H9 (cell line): ENCODE measurements around the gene NEGR1. TPM values are rescaled to one million over a fixed set of nuclear protein-coding genes. Genes with fewer than 3 reads are reported as not detected.

ENCODE experiments used
- DNase-seq: peaks from one replicate; pipeline ENCODE4 v3.0.0-alpha.2; 2017
- H2AFZ ChIP-seq: one replicate; pipeline ENCODE4 v1.6.1; 2013; ENCODE audit warnings: mild to moderate bottlenecking, low read length, control low read depth, moderate library complexity
- H2AK5ac ChIP-seq: 2 replicates; pipeline ENCODE4 v1.6.1; 2013; ENCODE audit warnings: low read length, control low read depth, mixed read lengths; ENCODE audit not compliant: insufficient read length
- H2BK120ac ChIP-seq: one replicate; pipeline ENCODE4 v1.6.1; 2013; ENCODE audit warnings: low read depth, mild to moderate bottlenecking, low read length, control low read depth, inconsistent platforms; ENCODE audit not compliant: poor library complexity, severe bottlenecking
- H2BK12ac ChIP-seq: 2 replicates; pipeline ENCODE4 v1.6.1; 2013; ENCODE audit warnings: low read length, control low read depth, mixed read lengths, low read depth; ENCODE audit not compliant: insufficient read length
- H2BK15ac ChIP-seq: 2 replicates; pipeline ENCODE4 v1.6.1; 2013; ENCODE audit warnings: low read depth, low read length, control low read depth
- H2BK20ac ChIP-seq: one replicate; pipeline ENCODE4 v1.6.1; 2013; ENCODE audit warnings: low read depth, mild to moderate bottlenecking, low read length, control low read depth, inconsistent platforms; ENCODE audit not compliant: poor library complexity, severe bottlenecking
- H2BK5ac ChIP-seq: 2 replicates; pipeline ENCODE4 v1.6.1; 2013; ENCODE audit warnings: low read length, control low read depth, mixed read lengths; ENCODE audit not compliant: insufficient read length
- H3K14ac ChIP-seq: 2 replicates; pipeline ENCODE4 v1.6.1; 2013; ENCODE audit warnings: low read length, control low read depth; ENCODE audit not compliant: insufficient read depth
- H3K18ac ChIP-seq: 2 replicates; pipeline ENCODE4 v1.6.1; 2013; ENCODE audit warnings: low read depth, mild to moderate bottlenecking, mixed read lengths, low read length, control low read depth; ENCODE audit not compliant: insufficient read length
- H3K23ac ChIP-seq: 2 replicates; pipeline ENCODE4 v1.6.1; 2013; ENCODE audit warnings: low read length, control low read depth, mixed read lengths, low read depth; ENCODE audit not compliant: insufficient read length
- H3K23me2 ChIP-seq: 2 replicates; pipeline ENCODE4 v1.6.1; 2013; ENCODE audit warnings: low read depth, mild to moderate bottlenecking, mixed read lengths, low read length, control low read depth; ENCODE audit not compliant: insufficient read length, poor library complexity, severe bottlenecking
- H3K27ac ChIP-seq: 2 replicates; pipeline ENCODE4 v1.5.1; 2013; ENCODE audit warnings: low read length, control low read depth, mixed read lengths, low read depth; ENCODE audit not compliant: insufficient read length
- H3K27me3 ChIP-seq: 2 replicates; pipeline ENCODE4 v1.6.1; 2013; ENCODE audit warnings: low read length, control low read depth, inconsistent platforms; ENCODE audit not compliant: insufficient read depth
- H3K4ac ChIP-seq: 2 replicates; pipeline ENCODE4 v1.6.1; 2013; ENCODE audit warnings: low read depth, mild to moderate bottlenecking, control low read depth, inconsistent platforms, low read length, moderate library complexity
- H3K4me1 ChIP-seq: 2 replicates; pipeline ENCODE4 v1.6.1; 2013; ENCODE audit warnings: low read length, control low read depth, inconsistent platforms; ENCODE audit not compliant: insufficient read depth
- H3K4me2 ChIP-seq: 2 replicates; pipeline ENCODE4 v1.6.1; 2013; ENCODE audit warnings: low read length, control low read depth, mixed read lengths; ENCODE audit not compliant: insufficient read length, insufficient read depth
- H3K56ac ChIP-seq: 2 replicates; pipeline ENCODE4 v1.6.1; 2013; ENCODE audit warnings: low read depth, mild to moderate bottlenecking, mixed read lengths, low read length, control low read depth; ENCODE audit not compliant: insufficient read length
- H3K79me1 ChIP-seq: 2 replicates; pipeline ENCODE4 v1.6.1; 2013; ENCODE audit warnings: low read depth, mild to moderate bottlenecking, moderate library complexity, low read length, control low read depth, inconsistent platforms; ENCODE audit not compliant: insufficient read depth, poor library complexity, severe bottlenecking
- H3K79me2 ChIP-seq: 2 replicates; pipeline ENCODE4 v1.6.1; 2013; ENCODE audit warnings: low read length, control low read depth, inconsistent platforms; ENCODE audit not compliant: insufficient read depth
- H3K9ac ChIP-seq: 2 replicates; pipeline ENCODE4 v1.6.1; 2013; ENCODE audit warnings: low read length, control low read depth, mixed read lengths; ENCODE audit not compliant: insufficient read length; ENCODE audit errors: extremely low read depth
- H3K9me3 ChIP-seq: one replicate; pipeline ENCODE4 v1.6.1; 2013; ENCODE audit warnings: low read depth, low read length, inconsistent platforms; ENCODE audit not compliant: control insufficient read depth
- H3T11ph ChIP-seq: one replicate; pipeline ENCODE4 v1.6.1; 2013; ENCODE audit warnings: mild to moderate bottlenecking, low read length, control low read depth, inconsistent platforms
- H4K20me1 ChIP-seq: one replicate; pipeline ENCODE4 v1.6.1; 2013; ENCODE audit not compliant: control insufficient read depth, insufficient read length, insufficient read depth
- H4K5ac ChIP-seq: 2 replicates; pipeline ENCODE4 v1.6.1; 2013; ENCODE audit warnings: low read depth, mild to moderate bottlenecking, mixed read lengths, low read length, control low read depth; ENCODE audit not compliant: insufficient read length
- H4K8ac ChIP-seq: replicated peaks from 2 replicates; pipeline ENCODE4 v1.6.1; 2013; ENCODE audit warnings: low read length, control low read depth, mixed read lengths, low read depth; ENCODE audit not compliant: insufficient read length
- H4K91ac ChIP-seq: 2 replicates; pipeline ENCODE4 v1.6.1; 2013; ENCODE audit warnings: low read depth, mild to moderate bottlenecking, moderate library complexity, mixed read lengths, low read length, control low read depth; ENCODE audit not compliant: insufficient read length
- H3K27ac Mint-ChIP-seq, 3 experiments: 2 replicates in 2 of 3; 3 replicates in 1 of 3; pipeline ENCODE4 v1.8.0; 2020 to 2021; ENCODE audit warnings: mixed read lengths in 3 of 3, mild to moderate bottlenecking in 1 of 3, moderate library complexity in 1 of 3
- H3K27me3 Mint-ChIP-seq: 2 replicates; pipeline ENCODE4 v1.8.0; 2021; ENCODE audit warnings: low read depth, mild to moderate bottlenecking, moderate library complexity, mixed read lengths
- H3K36me3 Mint-ChIP-seq, 3 experiments: 2 replicates in 2 of 3; 3 replicates in 1 of 3; pipeline ENCODE4 v1.8.0; 2020 to 2021; ENCODE audit warnings: low read depth in 3 of 3, mixed read lengths in 3 of 3; ENCODE audit not compliant: insufficient read depth in 1 of 3
- H3K4me1 Mint-ChIP-seq, 2 experiments: 2 replicates each; pipeline ENCODE4 v1.8.0; 2020; ENCODE audit warnings: mixed read lengths in 2 of 2
- H3K4me3 Mint-ChIP-seq, 2 experiments: 2 replicates in 1 of 2; 3 replicates in 1 of 2; pipeline ENCODE4 v1.8.0; 2020 to 2021; ENCODE audit warnings: mild to moderate bottlenecking in 2 of 2, mixed read lengths in 2 of 2, moderate library complexity in 1 of 2
- H3K9me3 Mint-ChIP-seq, 2 experiments: 2 replicates in 1 of 2; 3 replicates in 1 of 2; pipeline ENCODE4 v1.8.0; 2020; ENCODE audit warnings: mild to moderate bottlenecking in 2 of 2, mixed read lengths in 2 of 2, moderate library complexity in 1 of 2
- CTCF ChIP-seq: fragments of 200-600 bp; sonication (generic); conservative IDR thresholded peaks from 3 replicates; pipeline ENCODE4 v1.8.0; 2021; ENCODE audit warnings: antibody characterized with exemption, mild to moderate bottlenecking
- WGBS: extraction: QIAGEN DNeasy Blood & Tissue Kit; methylation state at CpG from one replicate; pipeline ENCODE4 v1.1.7; 2013; ENCODE audit warnings: missing lambda C conversion rate, low lambda C conversion rate, mixed read lengths; ENCODE audit not compliant: insufficient read length; ENCODE audit errors: extremely low coverage; 5-methylcytosine and 5-hydroxymethylcytosine counted together
- total RNA-seq: library from RNA; stranded (reverse); gene quantifications from 2 replicates; pipeline ENCODE4 v1.2.1, GENCODE V29; 2021

Gene NEGR1
- total RNA-seq, 1 experiment from 2014 or later = 0.13 TPM

GRCh38 chr1:71647513-71648300 lies 634.6 kb downstream of the NEGR1 start:
- Mint-ChIP-seq H3K27me3 (no peaks in the 10 kb centered on the region), H3K4me1 (no peaks in the 10 kb centered on the region), H3K4me3 (no peak overlapping the region), H3K36me3 (no peaks in the 10 kb centered on the region), H3K9me3 (no peaks in the 10 kb centered on the region), H3K27ac (no peak overlapping the region; a peak in 1 of 7 replicates)
- Histone ChIP-seq H4K8ac (no peak overlapping the region), H3K27ac (no peak overlapping the region), H2BK120ac (no peak overlapping the region), H2BK5ac (no peak overlapping the region), H3K4me1 (no peaks in the 10 kb centered on the region), H3K23ac (no peak overlapping the region), H3K14ac (no peak overlapping the region), H3K4me2 (no peak overlapping the region), H3K56ac (no peak overlapping the region), H3K23me2 (no peaks in the 10 kb centered on the region), H4K91ac (no peak overlapping the region), H3K27me3 (no peaks in the 10 kb centered on the region), H2AFZ (no peak overlapping the region), H3K79me2 (no peaks in the 10 kb centered on the region), H3T11ph (no peak overlapping the region), H3K4ac (no peak overlapping the region), H2AK5ac (no peak overlapping the region), H2BK15ac (no peak overlapping the region), H2BK20ac (no peak overlapping the region), H2BK12ac (no peak overlapping the region), H3K18ac (no peak overlapping the region), H3K9ac (no peak overlapping the region), H3K9me3 (no peaks in the 10 kb centered on the region), H3K79me1 (no peaks in the 10 kb centered on the region), H4K5ac (no peak overlapping the region), H4K20me1 (no peaks in the 10 kb centered on the region)
- DNase-seq = no peak
- WGBS = no CpG with 5 or more reads among the region's 1 CpG
- no peak for TF ChIP-seq CTCF
